Measurements from ENCODE around the gene KRT28.

Gene KRT28

GRCh38 chr17:40799859-40800258 lies at the start of gene KRT28:
Gene KRT28 (minus strand): TSS chr17:40799959. CDS start chr17:40799893, 66 bp downstream.
- DNase-seq = no peak

- DNase-seq = no peak
These were observed 49.0 kb upstream of the KRT28 start for GRCh38 chr17:40848583-40849235.

GRCh38 chr17:40846515-40847144 lies 46.9 kb upstream of the KRT28 start:
- no peak for DNase-seq

GRCh38 chr17:40844671-40845107 lies 44.9 kb upstream of the KRT28 start:
- DNase-seq = no peak

GRCh38 chr17:40843242-40843641 lies 43.5 kb upstream of the KRT28 start:
- no peak for DNase-seq

GRCh38 chr17:40841246-40841645 lies 41.5 kb upstream of the KRT28 start:
- no peak for DNase-seq

- no peak for DNase-seq
These were observed 39.4 kb upstream of the KRT28 start for GRCh38 chr17:40839194-40839593.

- no peak for DNase-seq
These were observed 36.3 kb upstream of the KRT28 start for GRCh38 chr17:40836020-40836419.

- no peak for DNase-seq
These were observed 34.1 kb upstream of the KRT28 start for GRCh38 chr17:40833882-40834281.

GRCh38 chr17:40832840-40833239 lies 33.1 kb upstream of the KRT28 start:
- DNase-seq = no peak

GRCh38 chr17:40830085-40830776 lies 30.5 kb upstream of the KRT28 start:
- no peak for DNase-seq

GRCh38 chr17:40828454-40829044 lies 28.8 kb upstream of the KRT28 start:
- DNase-seq = no peak

GRCh38 chr17:40827746-40828453 lies 28.1 kb upstream of the KRT28 start:
- no peak for DNase-seq

GRCh38 chr17:40825599-40825998 lies 25.8 kb upstream of the KRT28 start:
- no peak for DNase-seq

GRCh38 chr17:40824015-40824832 lies 24.5 kb upstream of the KRT28 start:
- no peak for DNase-seq

GRCh38 chr17:40822132-40822812 lies 22.5 kb upstream of the KRT28 start, which contains the start of gene KRT10:
Gene KRT10 (minus strand): TSS chr17:40822614. CDS start chr17:40822585, 29 bp downstream.
- DNase-seq = no peak

GRCh38 chr17:40821536-40821935 lies 21.8 kb upstream of the KRT28 start:
- DNase-seq = no peak

- DNase-seq = no peak
These were observed 20.6 kb upstream of the KRT28 start for GRCh38 chr17:40820228-40820838.

- DNase-seq = no peak
These were observed 19.9 kb upstream of the KRT28 start for GRCh38 chr17:40819528-40820125.

- DNase-seq = peak; percentile 72
These were observed 19.2 kb upstream of the KRT28 start for GRCh38 chr17:40818733-40819527.

Data from NK-92 treated with Interleukin-12 subunit alpha and Interleukin-12 subunit beta, amount 100 ng/mL, for 24 hours (cell line).